ENCODE data around the gene MRPL9. TPM values are rescaled to one million over a fixed set of nuclear protein-coding genes. Genes with fewer than 3 reads are reported as not detected.
A peak's percentile ranks its signal among the peaks of the same experiment; 100 is the strongest.

MRPL9 gene
- total RNA-seq: 10 to 100 TPM; 21.3 to 35.7 (median 28.4) TPM
- long read RNA-seq, transcript MRPL9-202 (7 exons, 1,296 nt): major isoform, 15 of 17 reads
- long read RNA-seq, partial matches to known transcripts: 0 of 17 reads
- long read RNA-seq, other reads (novel, unspliced or antisense): 1 of 17 reads

- H3K36me3 ChIP-seq: peaks cover 0 to 24% (median 6%) of the 10 kb centered on the region in 4 donors
- H3K4me1 ChIP-seq: peaks cover 0 to 26% (median 4%) of the 10 kb centered on the region in 4 donors
- H3K27ac ChIP-seq: peak within 1 kb of the TSS; percentile 50 to 75 (median 65)
- WGBS (ENCODE audit: insufficient coverage, low coverage, low lambda C conversion rate, missing lambda C conversion rate): under 1% methylated on average over 44 of the region's 68 CpGs
- TF ChIP-seq CTCF (IDR thresholded peaks at IDR 0.05) (no peak), POLR2A (IDR thresholded peaks at IDR 0.05) (peak; percentile 67)
- no peaks in the 10 kb centered on the region for H3K9me3 ChIP-seq
- intact Hi-C loops (cut with DNase I): no loop called here
- ATAC-seq: peak; percentile 97 to 99 (median 98)
- peak; percentile 84 to 87 (median 85) for DNase-seq
- H3K4me3 ChIP-seq: peak within 1 kb of the TSS; percentile 69 to 86 (median 72)
- no peaks in the 10 kb centered on the region for H3K27me3 ChIP-seq
These were observed at the start of gene MRPL9 for GRCh38 chr1:151762941-151763921. TSS of gene MRPL9 (minus strand) at chr1:151763496. CDS start at chr1:151763479, 17 bp downstream.

GRCh38 chr1:151811181-151811580 lies 47.9 kb upstream of the MRPL9 start:
- 66% methylated on average over 5 of the region's 9 CpGs for WGBS (ENCODE audit: insufficient coverage, low coverage, low lambda C conversion rate, missing lambda C conversion rate)
- Histone ChIP-seq H3K27ac (no peak overlapping the region), H3K27me3 (no peaks in the 10 kb centered on the region), H3K4me1 (no peaks in the 10 kb centered on the region), H3K9me3 (no peaks in the 10 kb centered on the region), H3K36me3 (peaks cover 0 to 58% (median 20%) of the 10 kb centered on the region in 4 donors), H3K4me3 (no peak overlapping the region)
- DNase-seq (peak in 1 of 3 donors; percentile 40), ATAC-seq (no peak)
- TF ChIP-seq POLR2A (IDR thresholded peaks at IDR 0.05) (no peak), CTCF (IDR thresholded peaks at IDR 0.05) (no peak)
- intact Hi-C loops (cut with DNase I): no loop called here

GRCh38 chr1:151809985-151810556 lies 46.8 kb upstream of the MRPL9 start:
- no peak overlapping the region for H3K4me3 ChIP-seq
- H3K27ac ChIP-seq: no peak overlapping the region
- TF ChIP-seq CTCF (IDR thresholded peaks at IDR 0.05): no peak
- TF ChIP-seq POLR2A (IDR thresholded peaks at IDR 0.05): no peak
- no peaks in the 10 kb centered on the region for H3K27me3 ChIP-seq
- peaks cover 0 to 55% (median 16%) of the 10 kb centered on the region in 4 donors for H3K36me3 ChIP-seq
- H3K9me3 ChIP-seq: no peaks in the 10 kb centered on the region
- no peaks in the 10 kb centered on the region for H3K4me1 ChIP-seq
- intact Hi-C loops (cut with DNase I): no loop called here
- ATAC-seq (no peak), DNase-seq (no peak)
- WGBS (ENCODE audit: insufficient coverage, low coverage, low lambda C conversion rate, missing lambda C conversion rate): 100% methylated on average over 1 of the region's 1 CpG

- H3K27me3 ChIP-seq: no peaks in the 10 kb centered on the region
- intact Hi-C loops (cut with DNase I): no loop called here
- no peak overlapping the region for H3K4me3 ChIP-seq
- no peaks in the 10 kb centered on the region for H3K4me1 ChIP-seq
- H3K27ac ChIP-seq: no peak overlapping the region
- TF ChIP-seq POLR2A (IDR thresholded peaks at IDR 0.05) (no peak), CTCF (IDR thresholded peaks at IDR 0.05) (no peak)
- peaks cover 0 to 50% (median 15%) of the 10 kb centered on the region in 4 donors for H3K36me3 ChIP-seq
- ATAC-seq (peak in 1 of 4 donors; percentile 57), DNase-seq (peak in 1 of 3 donors; percentile 28)
- no peaks in the 10 kb centered on the region for H3K9me3 ChIP-seq
- 52% methylated on average over 7 of the region's 8 CpGs for WGBS (ENCODE audit: insufficient coverage, low coverage, low lambda C conversion rate, missing lambda C conversion rate)
These were observed 46.1 kb upstream of the MRPL9 start for GRCh38 chr1:151809290-151809984.
